CD14-positive monocyte (primary cell): ENCODE data around the gene GID8. TPM values are rescaled to one million over a fixed set of nuclear protein-coding genes. Genes with fewer than 3 reads are reported as not detected.

Experiments
- DNase-seq, 3 donors: peaks; one replicate each; pipeline ENCODE4 v3.0.0-alpha.2; 2011 to 2022
- H2AFZ ChIP-seq: 2 replicates; pipeline ENCODE4 v1.6.0; 2012; ENCODE audit warnings: mild to moderate bottlenecking, low read depth, low read length, inconsistent platforms; ENCODE audit not compliant: insufficient read depth, poor library complexity, severe bottlenecking
- H3K27ac ChIP-seq, 2 donors: 1 replicate in 1 of 2; 2 replicates in 1 of 2; pipeline ENCODE4 v1.5.1; 2012 to 2013; ENCODE audit warnings: low read length in 2 of 2, control low read depth in 1 of 2, inconsistent platforms in 1 of 2, low read depth in 1 of 2, mild to moderate bottlenecking in 1 of 2
- H3K27me3 ChIP-seq, 2 donors: one replicate each; pipeline versions ENCODE4 v1.6.0 to v1.6.1; 2011 to 2013; ENCODE audit warnings: low read length in 2 of 2; ENCODE audit not compliant: control insufficient read depth in 2 of 2, insufficient read depth in 2 of 2
- H3K36me3 ChIP-seq, 2 donors: replicated peaks in 1 of 2; 1 replicate in 1 of 2; 2 replicates in 1 of 2; pipeline versions ENCODE4 v1.5.1 to v1.6.1; 2012 to 2013; ENCODE audit warnings: low read length in 2 of 2, control low read depth in 1 of 2, inconsistent platforms in 1 of 2, mild to moderate bottlenecking in 1 of 2; ENCODE audit not compliant: insufficient read depth in 2 of 2, control insufficient read depth in 1 of 2
- H3K4me1 ChIP-seq, 2 donors: 1 replicate in 1 of 2; 2 replicates in 1 of 2; pipeline versions ENCODE4 v1.5.1 to v1.6.1; 2012 to 2013; ENCODE audit warnings: low read length in 2 of 2, control low read depth in 1 of 2, inconsistent platforms in 1 of 2, mild to moderate bottlenecking in 1 of 2, moderate library complexity in 1 of 2; ENCODE audit not compliant: insufficient read depth in 2 of 2, control insufficient read depth in 1 of 2
- H3K4me2 ChIP-seq: replicated peaks from 2 replicates; pipeline ENCODE3; 2012; ENCODE audit warnings: low read length, moderate library complexity, mild to moderate bottlenecking; ENCODE audit not compliant: poor library complexity, severe bottlenecking; ENCODE audit errors: extremely low read depth
- H3K4me3 ChIP-seq, 3 experiments: fragments of 200-600 bp in 1 of 3; sonication (generic) in 1 of 3; replicated peaks in 1 of 3; 1 replicate in 2 of 3; 2 replicates in 1 of 3; pipeline ENCODE4 v1.5.1; 2011 to 2013; ENCODE audit warnings: low read length in 3 of 3, mild to moderate bottlenecking in 3 of 3, control low read depth in 2 of 3, low read depth in 2 of 3, inconsistent platforms in 1 of 3, moderate library complexity in 1 of 3
- H3K79me2 ChIP-seq: 2 replicates; pipeline ENCODE4 v1.6.0; 2012; ENCODE audit warnings: mild to moderate bottlenecking, control low read depth, inconsistent platforms, low read length, moderate library complexity; ENCODE audit not compliant: insufficient read depth
- H3K9ac ChIP-seq: 2 replicates; pipeline ENCODE4 v1.6.0; 2017; ENCODE audit warnings: low read length, mild to moderate bottlenecking; ENCODE audit not compliant: insufficient read depth, poor library complexity, severe bottlenecking
- H3K9me3 ChIP-seq, 2 donors: replicated peaks in 1 of 2; 1 replicate in 1 of 2; 2 replicates in 1 of 2; pipeline versions ENCODE4 v1.5.1 to v1.6.1; 2012 to 2013; ENCODE audit warnings: low read length in 2 of 2, control low read depth in 1 of 2; ENCODE audit not compliant: control insufficient read depth in 1 of 2, insufficient read depth in 1 of 2
- H4K20me1 ChIP-seq: 2 replicates; pipeline ENCODE4 v1.6.0; 2012; ENCODE audit warnings: mild to moderate bottlenecking, low read length, control low read depth, moderate library complexity; ENCODE audit not compliant: insufficient read depth
- H3K27ac Mint-ChIP-seq, 7 donors: one replicate each; pipeline ENCODE4 v1.8.0; 2020; ENCODE audit warnings: mild to moderate bottlenecking in 7 of 7, mixed read lengths in 7 of 7, moderate library complexity in 6 of 7, inconsistent platforms in 2 of 7
- H3K27me3 Mint-ChIP-seq, 3 donors: one replicate each; pipeline ENCODE4 v1.8.0; 2021 to 2022; ENCODE audit warnings: low read depth in 3 of 3, mild to moderate bottlenecking in 3 of 3, mixed read lengths in 3 of 3, moderate library complexity in 3 of 3, inconsistent platforms in 1 of 3
- H3K36me3 Mint-ChIP-seq, 2 donors: one replicate each; pipeline ENCODE4 v1.8.0; 2020; ENCODE audit warnings: mixed read lengths in 2 of 2, inconsistent platforms in 1 of 2, mild to moderate bottlenecking in 1 of 2
- H3K4me1 Mint-ChIP-seq: one replicate; pipeline ENCODE4 v1.8.0; 2020; ENCODE audit warnings: mild to moderate bottlenecking, mixed read lengths
- H3K4me3 Mint-ChIP-seq, 2 donors: one replicate each; pipeline ENCODE4 v1.8.0; 2020; ENCODE audit warnings: mild to moderate bottlenecking in 2 of 2, mixed read lengths in 2 of 2, moderate library complexity in 1 of 2
- H3K9me3 Mint-ChIP-seq, 7 donors: one replicate each; pipeline ENCODE4 v1.8.0; 2020 to 2022; ENCODE audit warnings: mixed read lengths in 7 of 7, mild to moderate bottlenecking in 6 of 7, moderate library complexity in 6 of 7, inconsistent platforms in 2 of 7
- WGBS: methylation state at CpG from one replicate; pipeline ENCODE4 v1.1.5; 2013; ENCODE audit warnings: missing lambda C conversion rate; ENCODE audit not compliant: insufficient coverage; 5-methylcytosine and 5-hydroxymethylcytosine counted together
- intact Hi-C, 2 donors: fragments of 100-400 bp; cut with micrococcal nuclease; formaldehyde crosslinking; loops; one replicate each; pipeline versions ENCODE4 v1.15.0 to v1.15.1; 2023
- polyA plus RNA-seq, 3 donors: library from polyadenylated mRNA; depleted of rRNA in 1 of 3; unstranded in 2 of 3; stranded (reverse) in 1 of 3; fragments of 300-500 nt in 2 of 3; fragments of >200 nt in 1 of 3; fragmentation: Illumina TruSeq in 2 of 3; gene quantifications; 1 replicate in 2 of 3; 2 replicates in 1 of 3; pipeline ENCODE4 v1.2.3, GENCODE V29; 2012 to 2021
- TF ChIP-seq, protein P1 (sequence below): fragments of 200-600 bp; IDR thresholded peaks from one replicate; pipeline ENCODE4 v1.8.0; 2022; ENCODE audit warnings: antibody characterized with exemption, mild to moderate bottlenecking

GID8 gene
- polyA plus RNA-seq, 3 donors: 12.4 to 19.7 (median 12.7) TPM

DNA sequence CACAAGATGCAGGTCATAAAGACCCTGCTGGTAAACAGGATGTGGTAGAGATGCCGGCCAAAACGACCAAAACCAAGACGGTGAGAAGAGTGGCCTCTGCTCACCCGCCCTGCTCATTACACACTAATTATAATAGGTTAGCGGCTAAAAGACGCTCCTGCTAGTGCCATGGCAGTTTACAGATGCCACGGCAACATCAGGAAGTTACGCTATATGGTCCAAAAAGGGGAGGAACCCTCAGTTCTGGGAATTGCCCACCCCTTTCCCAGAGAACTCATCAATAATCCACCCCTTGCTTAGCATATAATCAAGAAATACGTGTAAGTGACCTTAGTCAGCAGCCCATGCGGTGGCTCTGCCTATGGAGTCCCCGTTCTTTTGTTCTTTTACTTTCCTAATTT, 51.3 kb downstream of the GID8 start:
- Histone ChIP-seq H3K4me1 (no peaks in the 10 kb centered on the region), H3K27ac (no peak overlapping the region), H3K36me3 (no peaks in the 10 kb centered on the region), H3K27me3 (peaks cover 0 to 29% of the 10 kb centered on the region in 2 donors), H3K4me3 (peak overlapping the region; percentile 14 to 56 (median 24)), H3K9ac (peak overlapping the region; percentile 27), H3K79me2 (no peaks in the 10 kb centered on the region), H2AFZ (peak overlapping the region; percentile 47), H3K9me3 (no peaks in the 10 kb centered on the region), H3K4me2 (peak overlapping the region; percentile 51), H4K20me1 (no peaks in the 10 kb centered on the region)
- peaks cover 0 to 2% (median 0%) of the 10 kb centered on the region in 7 donors for H3K9me3 Mint-ChIP-seq
- H3K4me1 Mint-ChIP-seq: peaks cover 8% of the 10 kb centered on the region
- intact Hi-C loops: no loop called here
- peaks cover 30 to 58% (median 33%) of the 10 kb centered on the region in 3 donors for H3K27me3 Mint-ChIP-seq
- H3K36me3 Mint-ChIP-seq: no peaks in the 10 kb centered on the region
- WGBS: 29% methylated on average over 4 of the region's 11 CpGs
- H3K4me3 Mint-ChIP-seq: peak overlapping the region; percentile 83 to 91
- DNase-seq: no peak
- H3K27ac Mint-ChIP-seq: no peak overlapping the region
- TF ChIP-seq, protein P1, sequence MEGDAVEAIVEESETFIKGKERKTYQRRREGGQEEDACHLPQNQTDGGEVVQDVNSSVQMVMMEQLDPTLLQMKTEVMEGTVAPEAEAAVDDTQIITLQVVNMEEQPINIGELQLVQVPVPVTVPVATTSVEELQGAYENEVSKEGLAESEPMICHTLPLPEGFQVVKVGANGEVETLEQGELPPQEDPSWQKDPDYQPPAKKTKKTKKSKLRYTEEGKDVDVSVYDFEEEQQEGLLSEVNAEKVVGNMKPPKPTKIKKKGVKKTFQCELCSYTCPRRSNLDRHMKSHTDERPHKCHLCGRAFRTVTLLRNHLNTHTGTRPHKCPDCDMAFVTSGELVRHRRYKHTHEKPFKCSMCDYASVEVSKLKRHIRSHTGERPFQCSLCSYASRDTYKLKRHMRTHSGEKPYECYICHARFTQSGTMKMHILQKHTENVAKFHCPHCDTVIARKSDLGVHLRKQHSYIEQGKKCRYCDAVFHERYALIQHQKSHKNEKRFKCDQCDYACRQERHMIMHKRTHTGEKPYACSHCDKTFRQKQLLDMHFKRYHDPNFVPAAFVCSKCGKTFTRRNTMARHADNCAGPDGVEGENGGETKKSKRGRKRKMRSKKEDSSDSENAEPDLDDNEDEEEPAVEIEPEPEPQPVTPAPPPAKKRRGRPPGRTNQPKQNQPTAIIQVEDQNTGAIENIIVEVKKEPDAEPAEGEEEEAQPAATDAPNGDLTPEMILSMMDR: no peak

DNA sequence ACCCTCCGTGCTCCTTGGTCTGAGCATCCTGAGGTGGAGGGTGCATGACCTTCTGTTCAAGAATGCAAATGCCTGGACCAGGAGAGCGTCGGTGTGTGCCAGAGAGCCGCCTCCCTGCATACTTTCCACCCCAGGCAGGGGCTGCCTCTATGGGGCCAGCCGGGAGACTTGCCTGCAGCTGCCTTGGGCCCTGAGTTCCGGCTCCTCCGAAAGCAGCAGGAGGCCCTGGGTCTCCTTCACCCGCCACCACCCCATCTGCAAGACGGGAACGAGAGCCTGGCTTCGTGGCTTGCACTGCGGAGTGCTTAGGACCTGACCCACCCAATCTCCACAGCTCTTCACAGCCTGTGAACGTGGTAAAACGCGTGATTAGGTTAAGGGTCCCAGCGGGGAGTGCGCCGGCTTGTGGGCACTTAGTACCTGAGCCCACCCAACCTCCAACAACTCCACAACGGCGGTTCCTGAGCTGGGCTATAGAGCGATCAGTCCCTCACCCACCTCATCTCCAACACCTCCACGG, 52.4 kb downstream of the GID8 start:
- DNase-seq: no peak
- Histone ChIP-seq H3K4me2 (no peak overlapping the region), H3K9ac (no peak overlapping the region), H3K9me3 (no peaks in the 10 kb centered on the region), H3K36me3 (no peaks in the 10 kb centered on the region), H3K27ac (no peak overlapping the region), H4K20me1 (no peaks in the 10 kb centered on the region), H3K4me1 (no peaks in the 10 kb centered on the region), H3K27me3 (peaks cover 0 to 24% of the 10 kb centered on the region in 2 donors), H3K4me3 (no peak overlapping the region), H3K79me2 (no peaks in the 10 kb centered on the region), H2AFZ (no peak overlapping the region)
- H3K4me1 Mint-ChIP-seq: peaks cover 8% of the 10 kb centered on the region
- TF ChIP-seq, protein P1: no peak
- H3K27me3 Mint-ChIP-seq: peaks cover 27 to 54% (median 29%) of the 10 kb centered on the region in 3 donors
- WGBS: 90% methylated on average over 18 of the region's 22 CpGs
- H3K27ac Mint-ChIP-seq: peak overlapping the region in 1 of 7 donors; percentile 24
- H3K4me3 Mint-ChIP-seq: no peak overlapping the region
- peaks cover 0 to 2% (median 0%) of the 10 kb centered on the region in 7 donors for H3K9me3 Mint-ChIP-seq
- no peaks in the 10 kb centered on the region for H3K36me3 Mint-ChIP-seq
- intact Hi-C loops: no loop called here
